Left renal cortex interstitium (tissue), 4 donors: ENCODE data around the gene TSPAN9. TPM values are rescaled to one million over a fixed set of nuclear protein-coding genes. Genes with fewer than 3 reads are reported as not detected.

Experiments
- DNase-seq, 4 donors: peaks; one replicate each; pipeline ENCODE4 v3.0.0-alpha.2; 2013; ENCODE audit warnings: low read depth in 4 of 4, low spot score in 2 of 4, missing footprints in 1 of 4
- polyA plus RNA-seq, 4 donors: library from polyadenylated mRNA; unstranded; fragments of 120-200 nt; gene quantifications; one replicate each; pipeline ENCODE4 v1.2.1, GENCODE V29; 2013; ENCODE audit not compliant: insufficient read length in 4 of 4

Gene TSPAN9
- polyA plus RNA-seq, 4 donors: 81.7 to 105 (median 95.4) TPM

DNA sequence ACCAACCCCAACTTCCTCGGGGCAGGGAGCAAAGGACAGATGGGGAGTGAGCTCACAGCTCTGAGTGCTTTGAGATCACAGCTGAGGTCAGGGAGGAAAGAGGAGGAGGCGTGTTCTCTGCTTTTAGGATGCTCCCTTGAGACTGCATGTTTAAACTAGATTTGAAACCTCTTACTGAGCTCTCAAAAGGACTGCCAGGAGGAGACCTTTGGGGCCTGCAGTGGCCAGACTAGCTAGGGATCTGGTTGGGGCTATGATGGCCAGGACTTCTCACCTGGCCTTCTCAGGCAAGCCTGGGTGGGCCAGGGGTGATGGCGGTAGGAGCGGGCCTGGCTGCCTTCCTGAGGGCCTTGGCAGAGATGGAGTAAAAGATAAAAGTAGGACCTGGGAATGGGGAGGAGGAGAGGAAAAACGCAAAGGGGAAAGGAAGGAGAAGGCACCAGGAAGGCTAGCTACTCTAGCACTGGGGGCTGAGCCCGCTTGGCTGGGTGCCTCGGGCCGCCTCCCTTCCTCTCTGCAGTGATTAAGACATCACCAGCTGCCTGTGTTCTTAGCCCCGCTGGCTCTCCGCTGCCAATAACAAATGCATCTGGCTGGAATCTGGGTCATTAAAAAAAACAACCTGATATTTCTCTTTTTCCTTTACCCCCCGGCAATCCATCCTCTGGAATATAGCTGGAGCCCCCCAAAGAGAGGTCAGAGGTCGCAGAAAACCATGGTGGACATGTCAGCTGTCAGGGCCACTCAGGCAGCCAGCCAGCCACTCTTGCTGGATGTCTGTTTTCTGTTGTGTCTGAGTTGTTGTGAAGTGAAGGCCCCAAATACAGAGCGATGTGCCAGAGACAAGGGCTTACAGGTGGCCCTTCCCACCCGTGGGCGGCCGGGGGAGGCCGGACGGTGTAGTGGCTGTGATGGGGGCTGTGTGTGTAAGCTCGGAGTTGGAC, 141.3 kb downstream of the TSPAN9 start:
- no peak for DNase-seq

DNA sequence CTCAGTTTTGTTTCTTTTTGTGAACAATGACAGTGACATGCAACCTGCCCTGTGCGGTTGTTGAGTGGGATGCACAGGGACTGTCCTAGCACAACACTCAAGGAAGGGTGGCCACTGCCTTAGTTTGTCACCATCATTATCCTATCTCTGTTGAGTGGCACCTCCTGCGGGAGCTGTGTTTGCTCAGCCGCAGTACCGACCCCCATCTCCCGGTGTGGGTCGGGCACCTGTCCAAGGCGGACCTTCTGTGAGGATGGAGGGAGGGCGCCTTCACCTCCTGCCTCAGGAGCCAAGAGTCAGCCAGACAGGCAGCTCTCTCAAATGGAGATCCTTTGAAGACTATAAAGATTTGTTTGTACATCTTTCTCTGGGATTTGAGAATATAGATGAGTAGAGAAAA, 142.1 kb downstream of the TSPAN9 start:
- DNase-seq: no peak

DNA sequence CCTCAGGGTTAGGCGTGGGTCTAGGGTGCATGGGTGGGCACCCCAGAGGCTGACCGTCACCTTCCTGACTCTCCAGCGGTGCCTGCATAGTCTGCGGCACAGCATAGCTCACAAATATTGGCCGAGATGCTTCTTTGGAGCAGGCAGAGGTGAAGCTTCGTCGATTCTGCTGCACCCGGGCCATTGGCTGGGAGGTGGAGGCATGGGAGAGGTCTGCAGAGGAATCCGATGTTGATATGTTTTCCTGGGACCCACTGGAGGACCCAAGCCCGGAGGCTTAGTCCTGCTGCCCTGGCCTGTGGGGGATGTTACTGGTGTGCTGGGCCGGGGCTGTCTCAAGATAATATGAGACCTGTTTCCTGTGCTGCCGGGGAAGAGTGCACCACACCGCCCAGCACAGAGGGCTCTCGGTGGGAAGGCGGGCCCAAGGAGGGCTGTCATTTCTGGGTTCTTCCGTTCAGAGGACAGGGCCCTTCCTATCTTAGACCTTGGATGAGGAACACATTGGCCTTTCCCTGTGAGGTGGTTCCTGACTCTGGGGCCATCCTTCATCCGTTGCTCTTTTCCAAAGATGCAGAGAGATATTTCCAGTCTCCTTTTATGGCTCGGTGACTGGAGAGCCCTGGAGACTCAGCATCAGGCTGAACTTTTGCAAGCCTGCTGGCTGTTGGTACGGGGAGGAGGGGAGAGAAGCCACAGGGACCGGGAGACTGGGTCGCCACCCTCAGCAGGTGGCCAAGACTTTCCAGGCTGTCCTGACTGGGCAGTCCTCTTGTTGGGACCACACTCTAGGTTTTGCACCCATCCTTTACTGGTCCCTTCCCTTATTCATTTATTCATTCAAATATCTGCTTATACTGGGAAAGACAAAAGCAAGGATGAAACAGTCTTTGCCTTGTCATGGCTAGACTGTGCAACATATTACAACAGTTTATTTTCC, 143.5 kb downstream of the TSPAN9 start:
- no peak for DNase-seq

DNA sequence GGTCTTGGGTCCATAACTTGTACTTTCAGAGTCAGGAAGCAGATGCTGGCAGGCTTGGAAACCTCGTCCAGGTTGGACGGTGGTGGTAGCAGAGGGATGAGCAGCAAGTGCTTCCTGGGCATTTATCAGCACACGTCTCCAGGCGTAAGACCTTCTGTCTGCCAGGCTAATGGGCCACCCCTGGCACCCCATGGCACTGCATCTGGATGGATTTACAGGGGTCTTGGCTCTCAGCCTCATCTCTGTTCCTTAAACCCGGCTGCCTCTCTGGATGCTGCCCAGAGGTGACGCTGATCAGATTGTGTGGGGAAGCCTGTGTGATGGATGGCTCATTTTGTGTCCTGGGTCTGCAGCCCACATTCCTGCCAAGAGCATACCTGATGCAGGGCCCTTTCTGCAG, 145.1 kb downstream of the TSPAN9 start:
- DNase-seq: no peak

DNA sequence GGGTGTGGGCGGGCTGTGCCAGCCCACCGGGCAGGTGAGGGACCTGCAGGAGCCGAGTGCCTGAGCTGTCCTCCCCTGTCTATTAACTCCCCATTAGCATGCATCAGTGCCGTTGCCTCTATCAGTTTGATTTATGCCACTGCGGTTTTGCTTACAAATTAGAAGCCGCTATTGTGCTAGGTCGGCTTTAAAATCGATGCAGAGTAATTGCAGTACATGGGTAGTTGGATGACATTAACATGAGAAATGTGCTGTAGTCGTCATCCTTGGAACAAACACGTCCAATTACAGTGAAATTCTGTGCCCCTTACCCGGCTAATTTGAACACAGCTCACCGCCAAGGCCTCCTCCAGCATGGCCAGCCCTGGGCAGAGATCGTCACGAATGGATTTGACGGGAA, 145.8 kb downstream of the TSPAN9 start:
- DNase-seq: no peak

DNA sequence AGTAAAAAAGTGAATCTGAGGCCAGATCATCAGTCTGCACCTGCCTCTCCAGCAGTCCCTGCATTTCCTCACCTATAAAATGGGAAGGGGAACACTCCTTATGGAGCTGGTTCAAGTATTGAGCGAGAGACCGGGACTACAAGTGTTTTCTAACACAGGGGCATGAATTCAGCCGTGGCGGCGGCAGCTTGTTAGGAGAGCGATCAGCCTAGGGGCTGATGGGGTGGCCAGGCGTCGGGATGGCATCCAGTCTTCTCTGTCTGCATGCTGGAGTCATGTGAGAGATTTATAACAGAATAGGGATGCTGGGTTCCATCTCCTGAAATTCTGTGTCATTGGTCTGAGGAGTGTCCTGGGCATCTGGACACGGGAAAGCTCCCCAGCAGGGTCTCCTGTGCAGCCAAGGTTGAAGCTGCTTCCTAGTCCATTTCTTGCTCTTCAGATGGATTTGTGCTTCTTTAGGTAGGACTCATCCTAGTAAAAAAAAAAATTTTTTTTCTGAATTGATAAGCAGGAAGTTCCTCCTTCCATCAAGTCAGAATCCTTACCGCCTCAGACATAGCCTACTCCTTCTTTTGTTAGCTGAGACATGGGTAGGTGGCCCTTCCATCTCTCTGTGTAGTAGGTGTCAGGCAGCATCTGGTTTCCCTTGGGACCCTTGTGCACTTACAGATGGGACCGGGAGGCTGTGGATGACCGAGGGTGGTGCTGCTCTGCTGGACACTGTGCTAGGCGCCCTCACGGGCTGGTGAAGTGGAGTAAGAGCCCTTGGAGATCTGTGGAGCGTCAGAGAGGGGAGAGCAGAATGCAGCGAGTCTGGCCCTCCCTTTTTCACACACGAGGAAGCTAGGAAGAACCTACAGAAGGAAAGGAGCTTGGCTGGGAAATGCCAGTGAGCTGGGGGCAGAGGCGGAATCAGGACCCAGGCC, 146.7 kb downstream of the TSPAN9 start:
- DNase-seq: no peak

DNA sequence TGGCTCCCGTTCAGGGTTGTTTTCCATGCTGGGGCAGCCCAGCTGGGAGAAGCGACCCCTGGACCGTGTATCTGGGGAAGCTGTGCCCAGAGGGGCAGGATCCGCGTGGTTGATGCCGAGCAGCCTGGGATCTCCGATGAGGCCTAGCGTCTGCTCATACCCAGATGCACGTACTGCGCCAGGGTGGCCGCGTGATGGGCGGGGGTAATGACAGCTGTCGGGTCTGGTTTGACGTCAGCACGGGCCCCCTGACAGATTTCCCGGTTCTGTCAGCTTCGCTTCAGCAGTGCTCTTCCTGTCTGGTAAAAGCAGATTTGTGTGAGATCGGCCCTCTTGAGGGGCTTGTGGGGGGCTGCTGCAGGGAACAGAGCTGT, 147.3 kb downstream of the TSPAN9 start:
- no peak for DNase-seq

DNA sequence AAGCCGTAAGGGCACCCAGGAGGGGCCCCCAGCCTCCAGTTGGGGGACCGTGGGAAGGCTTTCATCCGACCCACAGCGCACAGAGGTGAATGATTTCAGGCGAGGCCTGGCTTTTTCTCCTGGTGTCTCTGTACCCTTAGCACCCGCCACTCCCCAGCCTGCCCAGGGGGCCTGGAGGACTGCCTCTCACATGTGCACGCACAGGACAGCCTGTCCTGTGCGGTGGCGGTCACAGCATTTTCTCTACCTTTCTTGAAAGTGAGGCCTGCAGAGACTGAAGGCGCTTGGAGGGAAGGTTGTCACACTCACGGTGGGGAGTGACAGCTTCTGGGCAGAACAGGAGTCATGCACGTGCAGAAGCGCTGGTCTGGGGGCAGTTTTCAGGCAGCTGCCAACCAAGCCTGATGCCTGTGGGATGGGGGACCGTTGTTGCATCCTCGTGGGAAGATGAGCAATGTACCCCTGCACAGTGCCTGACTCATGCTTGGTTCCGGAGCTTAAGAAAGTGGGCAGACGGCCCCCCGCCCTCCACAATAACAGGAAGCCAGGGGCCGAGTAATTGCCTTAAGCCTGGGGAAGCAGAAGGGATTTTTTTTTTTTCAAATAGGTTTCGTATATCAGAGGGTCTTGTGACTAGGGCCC, 148.1 kb downstream of the TSPAN9 start:
- no peak for DNase-seq

DNA sequence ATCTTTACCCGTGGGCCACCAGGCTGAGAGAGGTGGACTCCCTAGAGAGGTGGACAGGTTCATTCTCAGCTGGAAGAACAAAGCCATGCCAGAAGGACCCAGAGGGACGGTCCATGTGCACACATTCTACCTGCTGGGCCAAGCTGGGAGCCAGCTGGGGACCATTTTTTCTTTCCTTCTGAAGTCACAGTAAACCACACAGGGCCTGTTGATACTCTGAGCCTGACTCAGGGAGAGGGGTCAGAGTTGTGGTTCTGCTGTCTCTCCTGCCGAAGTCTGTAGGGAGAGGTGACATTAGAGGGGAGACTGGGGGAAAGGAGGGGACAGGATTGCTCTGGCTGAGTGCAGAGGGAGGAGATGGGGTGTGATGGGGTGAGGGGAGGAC, 148.6 kb downstream of the TSPAN9 start:
- no peak for DNase-seq

DNA sequence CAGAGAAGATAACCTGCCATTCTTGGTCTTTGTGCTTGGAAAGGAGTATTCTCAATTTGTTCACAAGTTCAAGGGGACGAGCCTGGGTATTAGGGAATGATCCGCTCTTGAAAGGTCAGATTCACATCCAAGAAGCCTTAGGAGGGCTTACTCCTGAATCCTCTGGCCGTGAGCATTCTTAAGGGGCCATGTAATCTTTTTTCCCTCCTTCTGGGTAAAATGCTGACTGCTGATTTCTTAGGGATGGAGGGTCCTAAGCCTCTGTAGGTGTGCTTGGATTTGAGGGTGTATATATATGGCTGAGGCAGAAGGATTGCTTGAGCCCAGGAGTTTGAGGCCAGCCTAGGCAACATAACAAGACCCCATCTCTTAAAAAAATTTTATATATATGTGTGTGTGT, 149.1 kb downstream of the TSPAN9 start:
- DNase-seq: no peak

DNA sequence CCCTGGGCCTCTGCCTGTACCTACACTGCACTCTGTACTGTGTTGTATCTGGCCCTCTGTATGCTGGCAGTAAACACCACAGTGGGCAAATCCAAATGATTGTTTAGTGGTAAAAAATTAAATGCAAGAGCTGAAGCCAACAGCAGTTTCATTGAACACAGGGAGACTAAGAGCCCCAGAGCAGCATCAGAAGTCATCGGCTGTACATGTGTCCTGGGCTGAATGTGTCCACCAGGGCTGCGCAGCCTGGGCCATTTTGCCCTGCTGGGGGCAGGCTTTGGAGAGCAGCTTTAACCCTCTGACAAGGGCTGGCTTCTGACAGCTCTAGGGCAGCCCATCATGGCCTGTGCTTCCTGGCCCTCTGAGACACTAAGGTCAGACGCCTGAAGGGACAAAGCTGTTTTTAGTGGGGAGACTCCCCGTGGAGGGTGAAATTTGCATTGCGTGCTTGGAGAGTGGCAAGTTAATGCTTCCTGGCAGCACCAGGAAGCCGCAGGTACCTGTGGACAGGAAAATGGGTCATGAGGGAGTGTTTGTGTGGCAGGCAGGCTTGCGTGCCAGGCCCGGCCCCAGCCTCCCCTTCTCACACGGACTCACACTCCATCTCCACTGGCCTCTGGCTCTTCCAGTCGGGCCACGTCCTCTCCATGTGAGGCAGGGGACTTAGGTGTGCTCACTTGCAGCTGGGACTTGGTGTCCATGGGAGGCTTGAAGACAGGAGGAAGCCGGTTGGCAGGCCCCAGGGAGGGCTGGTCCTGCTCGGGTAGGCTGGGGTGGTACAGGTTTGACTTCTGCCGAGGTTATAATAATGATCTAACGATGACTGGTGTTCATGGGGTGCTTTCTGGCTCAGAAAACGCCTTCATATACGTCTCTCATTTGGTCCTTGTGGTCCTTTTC, 150.1 kb downstream of the TSPAN9 start:
- no peak for DNase-seq

DNA sequence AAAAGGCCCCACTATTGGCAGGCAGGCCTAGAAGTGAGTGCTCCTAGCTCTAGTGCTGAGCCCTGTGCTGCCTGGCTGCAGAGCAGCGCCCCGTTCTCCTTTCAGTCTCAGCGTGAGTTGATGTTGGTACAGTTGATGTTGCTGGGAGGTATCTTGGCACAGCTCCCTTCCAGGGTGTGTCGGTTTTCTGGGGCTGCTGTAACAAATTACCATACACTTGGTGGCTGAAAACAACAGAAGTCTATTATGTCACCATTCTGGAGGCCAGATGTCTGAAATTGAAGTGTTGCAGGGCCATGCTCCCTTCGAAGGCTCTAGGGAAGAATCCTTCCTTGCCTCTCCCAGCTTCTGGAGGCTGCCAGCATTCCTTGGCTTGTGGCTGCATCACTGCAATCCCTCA, 151.4 kb downstream of the TSPAN9 start:
- DNase-seq: no peak

DNA sequence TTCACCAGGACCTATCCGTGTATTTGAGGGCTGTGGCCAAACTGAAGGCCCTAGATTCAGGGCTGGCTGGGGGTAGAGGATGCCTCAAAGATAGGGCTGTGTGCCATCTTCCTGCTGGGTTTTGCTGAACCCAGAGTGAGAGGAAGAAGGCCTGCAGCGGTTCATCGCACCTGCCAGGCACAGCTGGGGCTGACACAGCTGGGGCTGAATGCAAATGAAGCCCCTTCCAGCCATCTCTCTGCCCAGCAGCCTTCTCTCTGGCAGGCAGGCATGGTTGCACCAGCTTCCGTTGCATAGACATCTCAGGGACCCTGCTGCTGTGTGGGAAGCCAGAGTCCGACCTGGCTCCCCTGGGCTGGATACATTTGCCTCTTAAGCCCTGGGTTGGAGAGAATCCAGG, 152.4 kb downstream of the TSPAN9 start:
- DNase-seq: no peak

DNA sequence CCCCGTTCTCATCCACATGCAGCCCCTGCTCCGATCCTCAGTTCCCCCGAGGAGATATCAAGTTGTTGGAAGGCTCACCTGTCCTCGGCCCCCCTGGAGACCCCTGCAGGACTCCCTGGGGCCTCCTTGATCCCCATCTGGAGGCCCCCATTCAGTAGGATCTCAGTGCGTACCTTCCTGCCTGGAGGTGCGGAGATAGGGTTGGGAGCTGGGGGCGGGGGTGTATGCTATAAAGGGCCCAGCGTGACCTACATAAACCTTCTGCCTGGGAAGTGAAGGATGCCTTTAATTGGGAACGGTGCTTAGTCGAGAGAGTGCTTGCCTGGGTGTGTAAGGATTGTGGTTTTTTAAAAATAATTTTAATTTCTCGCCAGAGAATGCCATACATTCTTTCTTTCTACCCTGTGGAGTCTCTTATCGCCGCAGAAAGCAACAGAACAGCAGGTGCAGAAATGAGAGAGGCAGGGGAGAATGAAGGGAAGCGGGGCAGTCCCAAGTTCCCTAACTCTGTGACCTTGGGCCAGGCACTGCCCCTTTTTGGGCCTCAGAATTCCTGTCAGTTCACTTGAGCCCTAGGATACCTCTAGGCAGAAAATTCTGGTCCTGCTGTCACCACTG, 153.7 kb downstream of the TSPAN9 start:
- DNase-seq: no peak

DNA sequence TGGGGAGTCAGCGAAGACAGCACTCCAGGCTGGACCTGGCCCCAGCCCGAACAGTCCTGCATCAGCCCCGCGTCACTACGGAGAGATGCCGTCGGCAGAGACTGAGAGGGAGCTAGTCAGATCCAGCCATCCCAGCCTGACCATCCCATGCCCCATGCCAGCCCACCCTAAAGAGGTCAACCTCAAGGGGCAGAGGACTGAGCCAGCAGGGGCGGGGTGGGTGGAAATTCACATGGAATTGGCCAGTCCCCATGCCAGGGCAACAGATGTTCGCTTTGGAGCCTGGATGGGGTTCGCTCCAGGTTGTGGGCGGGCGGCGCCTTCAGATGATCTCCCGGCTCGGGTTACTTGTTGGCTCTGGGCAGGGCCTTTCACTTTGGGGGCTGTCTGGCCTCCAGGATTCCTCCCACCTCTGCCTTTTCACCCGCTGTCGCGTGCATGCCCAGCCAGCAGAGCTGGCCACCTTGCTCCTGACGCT, 154.3 kb downstream of the TSPAN9 start:
- DNase-seq: peak in 1 of 4 donors; percentile 37

DNA sequence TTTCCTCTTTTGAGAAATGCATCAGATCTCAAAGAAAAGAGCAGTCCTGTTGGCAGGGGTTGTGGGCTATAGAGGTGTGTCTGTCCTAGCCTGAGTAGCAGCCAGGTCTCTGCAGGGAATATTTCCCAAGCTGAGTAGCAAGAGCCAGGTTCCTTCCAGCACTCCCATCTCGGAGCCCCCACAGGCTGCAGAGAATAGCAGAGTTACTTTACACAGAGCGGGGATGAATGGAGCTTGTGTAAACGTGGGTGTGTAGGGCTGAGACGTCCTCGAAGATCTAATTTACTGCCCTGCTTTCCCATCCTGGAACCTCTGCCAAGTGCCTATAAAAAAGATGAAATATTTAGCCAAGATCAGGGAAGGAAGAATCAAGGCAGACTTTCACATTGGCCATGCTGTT, 156.6 kb downstream of the TSPAN9 start:
- no peak for DNase-seq

DNA sequence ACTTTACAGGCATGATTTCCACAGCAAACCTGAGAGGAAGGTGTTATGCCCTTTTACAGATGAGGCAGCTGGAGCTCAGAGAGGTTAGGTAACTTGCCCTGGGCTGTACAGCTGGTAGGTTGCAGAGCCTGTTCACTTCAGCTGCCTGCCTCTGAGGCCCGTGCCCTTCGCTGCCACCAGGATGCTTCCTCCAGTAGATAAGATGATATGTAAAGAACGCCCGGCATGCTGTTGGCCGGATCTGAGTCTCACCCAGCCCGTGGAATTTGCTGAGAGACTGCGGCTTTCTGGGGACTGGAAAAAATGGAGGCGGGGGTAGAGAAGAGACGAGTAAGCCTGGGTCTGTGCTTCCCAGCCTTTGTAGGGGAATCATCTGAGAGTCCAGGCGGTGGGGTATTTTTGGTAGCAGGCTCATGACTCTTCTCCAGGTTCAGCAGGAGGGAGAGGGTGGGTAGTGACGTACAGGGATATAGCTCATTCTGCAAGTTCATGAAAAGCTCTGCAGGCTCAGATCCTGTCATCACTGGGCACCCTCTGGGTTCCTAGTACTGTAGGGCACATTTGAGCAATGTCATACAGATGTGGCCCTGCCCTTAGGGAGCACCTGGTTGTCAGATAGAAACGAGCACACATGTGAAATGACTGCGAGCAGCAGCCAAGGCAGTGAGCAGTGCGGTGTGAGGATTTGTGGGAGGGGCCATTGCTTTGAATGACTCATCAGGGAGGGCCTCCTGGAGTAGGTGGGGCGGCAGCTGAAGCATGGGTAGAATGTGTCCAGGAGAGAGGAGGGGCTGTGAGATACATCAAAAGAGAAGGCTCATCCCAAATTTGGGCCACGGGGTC, 159.4 kb downstream of the TSPAN9 start:
- no peak for DNase-seq
